ENCODE data around the gene UBA3. TPM values are rescaled to one million over a fixed set of nuclear protein-coding genes. Genes with fewer than 3 reads are reported as not detected.

UBA3 gene
- total and polyA plus RNA-seq, 2 of the 13 experiments (the other 11 are each of a cell fraction or from before 2014, with no cell fraction given): 40.7 to 49.0 TPM

- TF ChIP-seq ZNF749 (CRISPR knock-in tag; IDR thresholded peaks at IDR 0.05; ENCODE audit: borderline replicate concordance): no peak
- no peak for TF ChIP-seq MTA1 (CRISPR knock-in tag; IDR thresholded peaks at IDR 0.05; ENCODE audit: borderline replicate concordance)
- TF ChIP-seq ZNF432 (CRISPR knock-in tag; IDR thresholded peaks at IDR 0.05; ENCODE audit: borderline replicate concordance): no peak
- no peak for TF ChIP-seq HNF4G (IDR thresholded peaks at IDR 0.05; ENCODE audit: borderline replicate concordance, low read depth, low read length)
- no peak for TF ChIP-seq HNF4G (CRISPR knock-in tag; IDR thresholded peaks at IDR 0.05; ENCODE audit: borderline replicate concordance, low read depth)
- no peak for TF ChIP-seq ZNF263 (CRISPR knock-in tag; IDR thresholded peaks at IDR 0.05)
- no peak for TF ChIP-seq KLF11 (CRISPR knock-in tag; IDR thresholded peaks at IDR 0.05)
- no peak for TF ChIP-seq JUN (CRISPR knock-in tag; IDR thresholded peaks at IDR 0.05)
- TF ChIP-seq ZNF225 (CRISPR knock-in tag; IDR thresholded peaks at IDR 0.05): no peak
- TF ChIP-seq ZNF576 (CRISPR knock-in tag; IDR thresholded peaks at IDR 0.05): no peak
- no peak for TF ChIP-seq ZNF670 (CRISPR knock-in tag; IDR thresholded peaks at IDR 0.05; ENCODE audit: borderline replicate concordance)
- TF ChIP-seq TIGD3 (CRISPR knock-in tag; IDR thresholded peaks at IDR 0.05; ENCODE audit: borderline replicate concordance): no peak
- 0 out of 2 replicates have a peak, but pooled peaks have one; percentile 15 for TF ChIP-seq PITX1 (CRISPR knock-in tag; IDR thresholded peaks at IDR 0.05)
- peak; percentile 7; the same call in 1 of the 2 replicates for TF ChIP-seq TFDP2 (CRISPR knock-in tag; IDR thresholded peaks at IDR 0.05)
- peak; percentile 12; the same call in 1 of the 2 replicates for TF ChIP-seq ZNF501 (CRISPR knock-in tag; IDR thresholded peaks at IDR 0.05)
- no peak; the same call in 1 of the 2 replicates for TF ChIP-seq TAF1 (CRISPR knock-in tag; IDR thresholded peaks at IDR 0.05)
- TF ChIP-seq ZNF777 (CRISPR knock-in tag; IDR thresholded peaks at IDR 0.05): 0 out of 2 replicates have a peak, but pooled peaks have one; percentile 36
- TF ChIP-seq THAP9 (CRISPR knock-in tag; IDR thresholded peaks at IDR 0.05; ENCODE audit: borderline replicate concordance): peak; percentile 47; the same call in 1 of the 2 replicates
- peak; percentile 49 for TF ChIP-seq PHF8 (CRISPR knock-in tag; IDR thresholded peaks at IDR 0.05)
- no peak for TF ChIP-seq ZNF230 (CRISPR knock-in tag; IDR thresholded peaks at IDR 0.05)
- 0 out of 2 replicates have a peak, but pooled peaks have one; percentile 60 for TF ChIP-seq ZNF607 (CRISPR knock-in tag; IDR thresholded peaks at IDR 0.05; ENCODE audit: borderline replicate concordance)
- TF ChIP-seq ZNF530 (CRISPR knock-in tag; IDR thresholded peaks at IDR 0.05; ENCODE audit: low read depth): no peak
- TF ChIP-seq SP5 (CRISPR knock-in tag; IDR thresholded peaks at IDR 0.05; ENCODE audit: borderline replicate concordance, low read depth): no peak
- no peak for TF ChIP-seq PPARG (CRISPR knock-in tag; conservative IDR thresholded peaks at IDR 0.05)
- TF ChIP-seq ZBTB7A (CRISPR knock-in tag; IDR thresholded peaks at IDR 0.05): no peak
- no peak for TF ChIP-seq ZNF614 (CRISPR knock-in tag; IDR thresholded peaks at IDR 0.05; ENCODE audit: borderline replicate concordance)
These were observed 5.1 kb upstream of the UBA3 start (continued) for GRCh38 chr3:69085168-69085832.
